Measurements from ENCODE around the gene ERG28.

ERG28 gene

DNA sequence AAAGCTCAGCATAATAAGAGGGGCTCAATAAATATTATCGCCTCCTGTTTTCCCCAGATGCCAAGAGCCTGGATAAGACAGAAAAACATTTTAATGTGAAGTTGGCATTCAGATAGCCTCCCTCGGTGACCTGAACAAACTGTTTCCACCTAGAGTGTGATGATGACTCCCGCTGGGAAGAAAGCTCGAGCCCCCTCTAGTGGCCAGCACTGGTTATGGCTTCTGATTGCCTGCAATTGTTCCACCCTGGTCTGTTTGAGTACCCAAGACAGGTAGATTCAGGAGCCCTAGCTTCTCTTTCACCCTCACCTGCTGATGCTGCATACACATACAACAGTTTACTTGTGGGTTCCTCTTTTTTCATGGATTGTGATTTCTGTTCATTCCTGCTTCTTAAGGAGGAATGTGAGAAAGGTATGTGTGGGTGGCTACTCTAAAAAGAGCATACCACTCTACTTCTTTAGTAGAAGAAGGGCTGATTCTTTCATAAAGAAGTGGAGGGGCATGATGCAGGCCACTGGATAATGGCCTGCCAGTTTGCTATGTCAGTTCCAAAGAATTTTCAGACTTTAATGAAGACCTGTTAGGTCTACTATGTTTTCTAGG, 6.4 kb downstream of the ERG28 start:
- H3K27me3 ChIP-seq (replicated peaks; ENCODE audit: insufficient read depth, low read length): no peaks in the 10 kb centered on the region
- H3K4me3 ChIP-seq (ENCODE audit: low read length): no peak overlapping the region
- H3K9ac ChIP-seq (ENCODE audit: low read length): no peak overlapping the region
- H4K20me1 ChIP-seq (ENCODE audit: insufficient read depth, low read length): no peaks in the 10 kb centered on the region
- DNase-seq: peak; percentile 59
- no peaks in the 10 kb centered on the region for H3K4me1 ChIP-seq (ENCODE audit: low read length)
- H3K27ac ChIP-seq (ENCODE audit: low read length): no peak overlapping the region
- no peaks in the 10 kb centered on the region for H3K36me3 ChIP-seq (replicated peaks; ENCODE audit: insufficient read depth, low read length)
- no peak overlapping the region for H3K4me2 ChIP-seq (ENCODE audit: low read depth, low read length)
- 0 out of 2 replicates have a peak, but pooled peaks cover 6% of the 10 kb centered on the region for H3K79me2 ChIP-seq (ENCODE audit: low read length)
- no peaks in the 10 kb centered on the region for H3K9me2 ChIP-seq (replicated peaks; ENCODE audit: insufficient read depth, low read length)
- no peak overlapping the region for H2AFZ ChIP-seq (ENCODE audit: low read length)
- H3F3A ChIP-seq (ENCODE audit: insufficient read depth, low read length): no peaks in the 10 kb centered on the region
- TF ChIP-seq, protein P1, sequence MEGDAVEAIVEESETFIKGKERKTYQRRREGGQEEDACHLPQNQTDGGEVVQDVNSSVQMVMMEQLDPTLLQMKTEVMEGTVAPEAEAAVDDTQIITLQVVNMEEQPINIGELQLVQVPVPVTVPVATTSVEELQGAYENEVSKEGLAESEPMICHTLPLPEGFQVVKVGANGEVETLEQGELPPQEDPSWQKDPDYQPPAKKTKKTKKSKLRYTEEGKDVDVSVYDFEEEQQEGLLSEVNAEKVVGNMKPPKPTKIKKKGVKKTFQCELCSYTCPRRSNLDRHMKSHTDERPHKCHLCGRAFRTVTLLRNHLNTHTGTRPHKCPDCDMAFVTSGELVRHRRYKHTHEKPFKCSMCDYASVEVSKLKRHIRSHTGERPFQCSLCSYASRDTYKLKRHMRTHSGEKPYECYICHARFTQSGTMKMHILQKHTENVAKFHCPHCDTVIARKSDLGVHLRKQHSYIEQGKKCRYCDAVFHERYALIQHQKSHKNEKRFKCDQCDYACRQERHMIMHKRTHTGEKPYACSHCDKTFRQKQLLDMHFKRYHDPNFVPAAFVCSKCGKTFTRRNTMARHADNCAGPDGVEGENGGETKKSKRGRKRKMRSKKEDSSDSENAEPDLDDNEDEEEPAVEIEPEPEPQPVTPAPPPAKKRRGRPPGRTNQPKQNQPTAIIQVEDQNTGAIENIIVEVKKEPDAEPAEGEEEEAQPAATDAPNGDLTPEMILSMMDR (IDR thresholded peaks at IDR 0.05; ENCODE audit: low read length): peak; percentile 72
- TF ChIP-seq EZH2phosphoT487 (IDR thresholded peaks at IDR 0.05; ENCODE audit: low read length) (no peak), EZH2 (optimal IDR thresholded peaks at IDR 0.05; ENCODE audit: low read depth, low read length) (no peak)
- no peaks in the 10 kb centered on the region for H3K9me3 ChIP-seq (replicated peaks; ENCODE audit: insufficient read depth, low read length)

DNA sequence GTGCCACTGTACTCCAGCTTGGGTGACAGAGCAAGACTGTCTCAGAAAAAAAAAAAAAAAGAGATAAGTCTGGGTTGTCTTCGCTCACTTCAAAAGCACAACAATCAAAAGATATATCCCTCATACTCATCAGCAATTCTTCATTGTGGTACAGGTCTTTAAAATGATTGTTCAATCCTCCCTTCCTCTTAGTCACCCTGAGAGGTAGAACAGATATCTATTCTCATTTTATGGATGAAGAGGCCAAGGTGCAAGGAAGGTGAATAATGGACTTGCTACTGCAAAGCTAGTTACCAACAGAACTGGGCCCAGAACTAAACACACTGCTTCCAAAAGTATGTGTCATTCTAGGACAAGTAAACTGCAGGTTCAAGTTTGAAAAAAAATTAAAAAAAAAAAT, 7.1 kb downstream of the ERG28 start:
- no peaks in the 10 kb centered on the region for H3K4me1 ChIP-seq (ENCODE audit: low read length)
- no peak overlapping the region for H3K27ac ChIP-seq (ENCODE audit: low read length)
- no peaks in the 10 kb centered on the region for H4K20me1 ChIP-seq (ENCODE audit: insufficient read depth, low read length)
- no peaks in the 10 kb centered on the region for H3K27me3 ChIP-seq (replicated peaks; ENCODE audit: insufficient read depth, low read length)
- TF ChIP-seq, protein P1 (IDR thresholded peaks at IDR 0.05; ENCODE audit: low read length): no peak
- TF ChIP-seq EZH2phosphoT487 (IDR thresholded peaks at IDR 0.05; ENCODE audit: low read length) (no peak), EZH2 (optimal IDR thresholded peaks at IDR 0.05; ENCODE audit: low read depth, low read length) (no peak)
- no peaks in the 10 kb centered on the region for H3K36me3 ChIP-seq (replicated peaks; ENCODE audit: insufficient read depth, low read length)
- no peak overlapping the region for H3K4me2 ChIP-seq (ENCODE audit: low read depth, low read length)
- no peaks in the 10 kb centered on the region for H3F3A ChIP-seq (ENCODE audit: insufficient read depth, low read length)
- no peak for DNase-seq
- H3K4me3 ChIP-seq (ENCODE audit: low read length): no peak overlapping the region
- no peak overlapping the region for H2AFZ ChIP-seq (ENCODE audit: low read length)
- no peaks in the 10 kb centered on the region for H3K9me2 ChIP-seq (replicated peaks; ENCODE audit: insufficient read depth, low read length)
- no peaks in the 10 kb centered on the region for H3K9me3 ChIP-seq (replicated peaks; ENCODE audit: insufficient read depth, low read length)
- H3K9ac ChIP-seq (ENCODE audit: low read length): no peak overlapping the region
- 0 out of 2 replicates have a peak, but pooled peaks cover 2% of the 10 kb centered on the region for H3K79me2 ChIP-seq (ENCODE audit: low read length)

DNA sequence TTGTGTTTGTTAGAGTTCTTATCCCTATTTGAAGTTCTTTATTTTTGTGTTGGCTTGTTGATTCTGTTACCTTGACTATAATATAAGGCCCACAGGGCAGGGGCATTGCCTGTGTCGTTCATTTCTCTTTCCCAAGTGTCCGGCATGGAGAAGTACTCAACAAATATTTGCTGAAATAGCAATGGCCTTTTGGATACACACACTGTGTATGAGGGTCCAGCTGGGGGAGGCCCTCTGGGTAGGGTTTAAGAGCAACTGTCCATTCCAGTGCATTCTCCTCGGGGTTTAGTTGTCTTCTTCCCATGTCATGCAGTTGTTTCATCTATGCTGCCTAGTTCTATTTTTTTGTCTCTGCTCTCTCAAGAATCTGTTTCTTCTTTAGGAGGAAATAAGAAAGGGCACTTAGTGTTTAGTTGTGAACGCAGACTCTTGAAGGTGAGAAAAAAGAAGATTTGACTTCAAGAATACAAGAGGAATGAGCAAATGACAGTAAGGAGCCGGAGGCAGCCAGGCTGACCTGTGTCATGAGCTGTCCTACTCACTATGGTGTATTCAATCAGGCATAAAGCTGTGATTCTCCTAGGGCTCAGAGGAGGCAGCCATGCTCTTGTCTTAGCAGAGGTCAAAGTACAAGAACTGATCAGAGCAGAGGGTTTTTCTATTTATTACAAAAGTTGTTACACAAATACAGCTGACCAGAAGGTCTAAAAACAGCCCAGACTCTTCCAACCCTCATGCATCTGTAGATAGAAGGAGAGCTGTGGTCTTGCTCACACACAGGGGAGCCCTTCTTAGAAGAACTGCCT, 10.2 kb downstream of the ERG28 start:
- DNase-seq: no peak
- Histone ChIP-seq H3K9me2 (replicated peaks; ENCODE audit: insufficient read depth, low read length) (no peaks in the 10 kb centered on the region), H3K9me3 (replicated peaks; ENCODE audit: insufficient read depth, low read length) (no peaks in the 10 kb centered on the region), H3K4me1 (ENCODE audit: low read length) (no peaks in the 10 kb centered on the region), H3K4me2 (ENCODE audit: low read depth, low read length) (no peak overlapping the region), H3K27ac (ENCODE audit: low read length) (no peak overlapping the region), H3K36me3 (replicated peaks; ENCODE audit: insufficient read depth, low read length) (no peaks in the 10 kb centered on the region), H3K9ac (ENCODE audit: low read length) (no peak overlapping the region), H3K4me3 (ENCODE audit: low read length) (no peak overlapping the region), H3K79me2 (ENCODE audit: low read length) (no peaks in the 10 kb centered on the region), H3F3A (ENCODE audit: insufficient read depth, low read length) (no peaks in the 10 kb centered on the region), H3K27me3 (replicated peaks; ENCODE audit: insufficient read depth, low read length) (no peaks in the 10 kb centered on the region), H2AFZ (ENCODE audit: low read length) (no peak overlapping the region), H4K20me1 (ENCODE audit: insufficient read depth, low read length) (no peaks in the 10 kb centered on the region)
- TF ChIP-seq, protein P1 (IDR thresholded peaks at IDR 0.05; ENCODE audit: low read length): no peak
- TF ChIP-seq EZH2phosphoT487 (IDR thresholded peaks at IDR 0.05; ENCODE audit: low read length) (no peak), EZH2 (optimal IDR thresholded peaks at IDR 0.05; ENCODE audit: low read depth, low read length) (no peak)
